Hematopoietic multipotent progenitor cell treated with erythropoietin and hydrocortisone succinate and interleukin-3 and kit ligand, for 17 days (in vitro differentiated cells): ENCODE results near the gene SULF2.

ENCODE experiments used
- DNase-seq: peaks from one replicate; pipeline ENCODE4 v3.0.0-alpha.2; 2015; ENCODE audit warnings: low spot score

Gene SULF2

DNA sequence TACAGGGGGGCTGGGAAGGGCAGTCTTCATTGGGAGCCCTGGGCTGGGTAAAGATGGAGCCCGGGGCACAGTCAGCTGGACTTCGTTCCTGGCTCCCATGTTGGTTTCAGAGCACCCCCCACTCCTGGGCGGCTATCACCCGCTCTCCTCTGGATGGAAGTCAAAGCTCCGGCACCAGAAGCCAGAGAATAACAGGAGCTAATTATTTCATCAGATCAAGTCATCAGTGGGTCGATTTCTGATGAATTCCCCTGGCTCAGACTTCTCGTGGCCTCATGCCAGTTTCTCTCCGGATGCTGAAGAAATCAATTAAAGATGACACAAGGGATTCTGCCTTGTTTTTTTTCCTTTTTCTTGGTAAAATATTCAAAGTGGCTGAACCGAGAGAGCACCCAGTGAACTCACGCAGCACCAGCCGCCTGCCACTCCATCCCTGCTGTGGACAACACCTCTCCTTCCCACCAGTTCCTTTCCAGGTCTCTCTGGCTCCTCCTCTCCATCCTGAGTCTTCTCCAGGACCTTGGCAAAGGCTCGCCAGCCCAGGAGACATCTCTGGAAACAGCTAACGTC is 22.5 kb downstream of the SULF2 start:
- DNase-seq: no peak

GRCh38 chr20:47761482-47762047 is 23.7 kb downstream of the SULF2 start:
- DNase-seq: no peak

DNA sequence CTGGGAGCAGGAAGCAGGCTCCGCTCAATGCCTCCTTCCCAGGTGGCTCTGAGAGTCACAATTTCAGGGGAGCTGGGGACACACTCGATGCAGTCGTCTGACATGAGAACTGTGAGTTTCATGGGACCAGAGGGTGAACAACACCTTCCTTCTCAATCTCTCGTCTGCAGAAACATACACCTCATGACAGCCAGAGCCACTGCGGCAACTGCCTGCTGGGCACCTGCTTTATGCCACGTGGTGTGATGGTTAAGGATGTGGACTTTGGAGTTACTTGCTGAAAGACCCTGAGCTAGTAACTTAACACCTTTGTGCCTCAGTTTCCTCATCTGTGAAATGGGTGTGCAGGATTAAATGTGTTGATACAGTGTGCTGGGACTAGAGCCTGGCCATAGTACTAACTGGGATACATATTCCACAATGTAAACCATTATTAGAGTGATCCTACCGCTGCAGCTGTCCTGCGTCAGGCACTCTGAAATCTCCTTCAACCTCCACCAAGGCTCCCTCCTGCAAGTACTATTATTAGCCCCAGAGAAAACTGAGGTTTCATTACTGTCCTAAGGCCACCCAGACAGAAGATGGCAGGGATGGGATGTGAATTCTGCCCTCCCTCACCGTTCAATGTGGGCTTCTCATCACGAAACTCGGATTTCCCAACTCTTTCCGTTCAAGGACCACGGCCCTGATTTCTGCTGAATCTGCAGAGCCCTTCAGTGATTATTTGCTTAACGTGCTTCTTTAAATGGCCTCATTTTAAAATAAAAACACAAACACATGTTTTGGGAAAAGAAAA is 24.4 kb downstream of the SULF2 start:
- no peak for DNase-seq

GRCh38 chr20:47758517-47759450 is 26.5 kb downstream of the SULF2 start:
- no peak for DNase-seq

- no peak for DNase-seq
Measured at GRCh38 chr20:47757145-47758035, 27.9 kb downstream of the SULF2 start.

DNA sequence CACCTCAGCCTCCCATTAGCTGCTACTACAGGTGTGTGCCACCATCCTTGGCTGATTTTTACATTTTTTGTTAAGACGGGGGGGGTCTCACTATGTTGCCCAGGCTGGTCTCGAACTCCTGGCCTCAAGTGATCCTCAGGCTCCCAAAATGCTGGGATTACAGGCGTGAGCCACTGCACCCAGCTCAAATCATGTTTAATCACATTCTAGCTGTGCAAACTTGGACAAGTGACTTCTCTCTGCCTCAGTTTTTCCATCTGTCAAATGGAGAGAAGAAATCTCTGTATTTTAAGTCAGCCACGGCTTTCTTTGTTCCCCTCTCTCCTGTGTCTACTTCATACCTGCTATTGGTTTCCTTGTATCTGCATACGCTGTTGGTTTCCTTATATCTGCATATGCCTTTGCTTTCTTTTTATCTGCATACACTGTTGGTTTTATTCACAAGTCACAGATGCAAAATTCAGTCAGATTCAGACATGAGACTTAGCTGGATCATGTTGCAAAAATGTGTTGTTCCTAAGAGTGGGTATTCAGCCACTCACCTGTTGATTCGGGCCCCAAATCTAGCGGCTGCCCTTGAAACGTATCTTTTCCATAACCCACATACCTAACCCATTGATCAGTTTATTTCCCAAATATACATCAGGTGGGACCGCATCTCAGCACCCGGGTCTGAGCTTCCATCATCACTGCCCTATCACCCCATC is 30.2 kb downstream of the SULF2 start:
- DNase-seq: no peak

- DNase-seq: no peak
Measured at GRCh38 chr20:47754388-47754715, 30.9 kb downstream of the SULF2 start.

GRCh38 chr20:47753576-47754387 is 31.5 kb downstream of the SULF2 start:
- no peak for DNase-seq

- no peak for DNase-seq
Measured at GRCh38 chr20:47751449-47751848, 33.8 kb downstream of the SULF2 start.

DNA sequence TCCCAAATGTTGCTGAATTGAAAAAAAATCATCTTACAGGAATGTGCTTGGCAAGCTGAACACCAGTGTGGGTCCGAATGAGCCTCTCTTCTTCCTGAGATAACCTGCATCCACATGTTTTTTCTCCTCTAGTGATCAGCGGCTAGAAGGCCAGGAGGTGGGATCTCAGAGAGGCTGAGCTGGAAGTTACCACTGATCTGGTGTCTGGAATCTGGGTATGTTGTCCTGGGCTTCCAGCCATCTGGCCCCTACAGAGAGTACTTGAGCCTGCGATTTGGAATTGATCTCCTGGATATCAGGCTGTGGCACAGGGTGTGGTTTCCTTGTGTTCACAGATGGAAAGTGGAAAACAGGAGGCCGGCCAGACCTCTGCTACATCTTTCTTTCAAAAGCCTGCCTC is 35.9 kb downstream of the SULF2 start:
- DNase-seq: no peak

DNA sequence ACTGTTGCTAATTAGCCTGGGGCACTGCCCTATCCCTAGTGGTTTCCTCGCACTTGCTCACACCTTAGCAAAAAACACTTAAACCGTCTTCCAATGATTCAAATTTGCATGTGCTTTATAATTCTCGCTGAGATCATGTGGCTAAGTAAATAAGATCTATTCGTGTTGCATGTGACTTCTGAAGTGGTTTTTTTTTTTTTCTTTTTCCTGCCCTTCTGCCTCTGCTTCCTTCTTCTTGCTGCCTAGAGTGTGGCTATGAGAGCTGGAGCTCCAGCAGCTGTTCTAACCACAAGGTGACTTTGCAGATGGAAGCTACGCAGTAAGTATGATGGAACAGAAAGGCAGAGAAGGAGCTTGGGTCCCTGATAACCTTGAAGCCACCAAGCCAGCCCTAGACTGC is 36.5 kb downstream of the SULF2 start:
- DNase-seq: no peak

DNA sequence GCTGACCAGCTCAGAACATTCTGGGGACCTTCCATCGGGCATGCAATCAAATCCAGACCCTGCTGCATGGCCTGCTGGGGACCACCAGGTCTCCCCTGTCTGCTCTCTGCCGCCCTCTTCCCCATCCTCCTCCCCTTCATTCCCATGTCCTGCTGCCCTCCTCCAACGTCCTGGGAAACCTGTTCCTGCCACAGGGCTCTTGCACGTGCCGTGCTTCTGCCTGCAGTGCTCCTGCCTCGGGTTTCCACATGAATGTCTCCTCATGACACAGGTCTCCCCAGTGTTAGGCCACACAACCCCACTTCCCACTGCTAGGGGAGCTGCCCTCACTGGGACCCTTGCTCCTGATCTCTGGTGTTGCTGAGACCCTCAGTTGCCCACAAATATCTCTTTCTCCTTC is 37.2 kb downstream of the SULF2 start:
- no peak for DNase-seq

GRCh38 chr20:47747669-47748031 is 37.6 kb downstream of the SULF2 start:
- no peak for DNase-seq

- DNase-seq: no peak
Measured at GRCh38 chr20:47744803-47745202, 40.5 kb downstream of the SULF2 start.

DNA sequence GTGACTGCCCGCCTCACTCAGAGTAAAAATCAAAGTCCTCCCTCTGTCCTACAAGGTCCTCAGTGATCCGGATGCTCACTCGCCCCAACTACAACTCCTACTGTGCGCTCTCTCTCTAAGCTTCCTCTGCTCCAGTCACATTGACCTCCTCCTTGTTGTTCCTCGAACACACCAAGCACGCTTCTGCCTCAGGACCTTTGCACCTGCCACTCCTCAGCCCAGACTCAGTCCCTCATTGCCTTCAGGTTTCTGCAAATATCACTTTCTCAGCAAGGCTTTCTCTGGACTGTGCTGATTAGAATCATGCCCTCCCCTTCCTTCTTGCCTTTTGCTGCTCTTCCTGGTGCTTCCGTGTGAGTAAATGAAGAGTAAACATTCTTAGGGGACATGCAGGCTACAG is 41.6 kb downstream of the SULF2 start:
- DNase-seq: no peak

GRCh38 chr20:47741669-47742608 is 43.3 kb downstream of the SULF2 start:
- DNase-seq: no peak

GRCh38 chr20:47740862-47741184 is 44.5 kb downstream of the SULF2 start:
- DNase-seq: no peak

DNA sequence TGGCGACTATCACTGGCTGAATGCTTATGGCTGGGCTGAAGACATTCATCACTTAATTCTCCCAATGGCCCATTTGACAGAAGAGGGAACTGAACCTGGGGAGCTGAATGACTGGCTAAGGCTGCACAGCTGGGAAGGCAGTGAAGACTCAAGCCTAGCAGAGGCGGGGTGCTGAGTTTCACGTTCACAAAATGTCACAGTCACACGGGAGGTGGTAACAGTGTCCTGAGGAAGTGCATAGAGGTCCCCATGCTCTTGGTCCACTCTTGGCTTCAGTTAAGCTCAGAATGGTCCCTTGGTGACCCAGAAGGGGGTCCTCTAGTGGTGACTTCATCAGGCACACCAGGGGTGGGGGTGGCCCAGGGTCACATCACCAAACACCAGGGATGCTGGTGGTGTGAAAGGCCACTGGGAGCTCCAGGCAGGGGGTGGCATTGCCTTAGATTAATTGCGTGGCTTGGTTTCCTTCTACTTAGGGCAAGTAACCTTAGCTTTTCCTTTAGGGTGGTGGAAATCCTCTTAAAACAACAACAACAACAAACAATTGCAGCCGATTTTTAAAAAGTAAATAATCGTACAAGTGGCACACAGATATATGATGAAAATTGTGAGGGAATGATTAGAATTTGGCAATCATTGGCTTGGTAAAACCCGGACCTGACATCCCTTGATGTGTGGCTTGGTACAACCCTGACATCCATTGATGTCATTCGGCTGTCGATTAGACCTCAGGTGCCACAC is 45.0 kb downstream of the SULF2 start:
- no peak for DNase-seq
